C4-2B (cell line): ENCODE results near the gene ARMC3.

ENCODE experiments used
- ZFX ChIP-seq: fragments of 450-650 bp; IDR thresholded peaks from 2 replicates; pipeline ENCODE4 v1.6.1; 2017
- TF ChIP-seq, protein P1 (sequence below): fragments of 450-650 bp; conservative IDR thresholded peaks from 2 replicates; pipeline ENCODE4 v1.5.1; 2017; ENCODE audit warnings: mild to moderate bottlenecking

DNA sequence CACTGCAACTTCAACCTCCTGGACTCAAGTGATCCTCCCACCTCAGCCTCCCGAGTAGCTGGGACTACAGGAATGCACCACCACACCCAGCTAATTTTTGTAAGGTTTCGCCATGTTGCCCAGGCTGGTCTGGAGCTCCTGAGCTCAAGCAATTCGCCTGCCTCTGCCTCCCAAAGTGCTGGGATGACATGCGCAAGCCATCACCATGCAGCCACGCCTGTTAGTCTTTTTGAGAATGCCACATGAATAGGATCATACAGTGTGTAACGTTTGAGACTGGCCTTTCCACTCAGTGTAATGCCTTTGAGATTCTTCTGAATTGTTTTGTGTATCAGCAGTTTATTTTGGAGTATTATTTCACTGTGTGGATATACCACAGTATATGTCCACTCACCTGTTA is 91.8 kb downstream of the ARMC3 start:
- TF ChIP-seq, protein P1, sequence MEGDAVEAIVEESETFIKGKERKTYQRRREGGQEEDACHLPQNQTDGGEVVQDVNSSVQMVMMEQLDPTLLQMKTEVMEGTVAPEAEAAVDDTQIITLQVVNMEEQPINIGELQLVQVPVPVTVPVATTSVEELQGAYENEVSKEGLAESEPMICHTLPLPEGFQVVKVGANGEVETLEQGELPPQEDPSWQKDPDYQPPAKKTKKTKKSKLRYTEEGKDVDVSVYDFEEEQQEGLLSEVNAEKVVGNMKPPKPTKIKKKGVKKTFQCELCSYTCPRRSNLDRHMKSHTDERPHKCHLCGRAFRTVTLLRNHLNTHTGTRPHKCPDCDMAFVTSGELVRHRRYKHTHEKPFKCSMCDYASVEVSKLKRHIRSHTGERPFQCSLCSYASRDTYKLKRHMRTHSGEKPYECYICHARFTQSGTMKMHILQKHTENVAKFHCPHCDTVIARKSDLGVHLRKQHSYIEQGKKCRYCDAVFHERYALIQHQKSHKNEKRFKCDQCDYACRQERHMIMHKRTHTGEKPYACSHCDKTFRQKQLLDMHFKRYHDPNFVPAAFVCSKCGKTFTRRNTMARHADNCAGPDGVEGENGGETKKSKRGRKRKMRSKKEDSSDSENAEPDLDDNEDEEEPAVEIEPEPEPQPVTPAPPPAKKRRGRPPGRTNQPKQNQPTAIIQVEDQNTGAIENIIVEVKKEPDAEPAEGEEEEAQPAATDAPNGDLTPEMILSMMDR = no peak
- no peak for TF ChIP-seq ZFX
